NB4 (cell line): Measurements from ENCODE around the gene CYFIP2.

ENCODE experiments used
- CTCF ChIP-seq: IDR thresholded peaks from one replicate; pipeline ENCODE4 v1.5.1; 2012; ENCODE audit warnings: low read depth, low read length
- MYC ChIP-seq: IDR thresholded peaks from 2 replicates; pipeline ENCODE4 v1.6.1; 2011; ENCODE audit warnings: low read depth, low read length
- POLR2A ChIP-seq: IDR thresholded peaks from 2 replicates; pipeline ENCODE4 v1.6.1; 2011; ENCODE audit warnings: mild to moderate bottlenecking; ENCODE audit not compliant: insufficient read length; ENCODE audit errors: extremely low read depth

GRCh38 chr5:157289164-157289819 is 23.4 kb downstream of the CYFIP2 start:
- no peak for TF ChIP-seq CTCF
- TF ChIP-seq POLR2A: no peak
- no peak for TF ChIP-seq MYC
